ENCODE results near the gene CDKAL1.
"Not testable (repeated sequence)": the region's sequence is repeated elsewhere in the genome, so short reads cannot be mapped to it uniquely, and the experiment has no call there.

The CDKAL1 gene

DNA sequence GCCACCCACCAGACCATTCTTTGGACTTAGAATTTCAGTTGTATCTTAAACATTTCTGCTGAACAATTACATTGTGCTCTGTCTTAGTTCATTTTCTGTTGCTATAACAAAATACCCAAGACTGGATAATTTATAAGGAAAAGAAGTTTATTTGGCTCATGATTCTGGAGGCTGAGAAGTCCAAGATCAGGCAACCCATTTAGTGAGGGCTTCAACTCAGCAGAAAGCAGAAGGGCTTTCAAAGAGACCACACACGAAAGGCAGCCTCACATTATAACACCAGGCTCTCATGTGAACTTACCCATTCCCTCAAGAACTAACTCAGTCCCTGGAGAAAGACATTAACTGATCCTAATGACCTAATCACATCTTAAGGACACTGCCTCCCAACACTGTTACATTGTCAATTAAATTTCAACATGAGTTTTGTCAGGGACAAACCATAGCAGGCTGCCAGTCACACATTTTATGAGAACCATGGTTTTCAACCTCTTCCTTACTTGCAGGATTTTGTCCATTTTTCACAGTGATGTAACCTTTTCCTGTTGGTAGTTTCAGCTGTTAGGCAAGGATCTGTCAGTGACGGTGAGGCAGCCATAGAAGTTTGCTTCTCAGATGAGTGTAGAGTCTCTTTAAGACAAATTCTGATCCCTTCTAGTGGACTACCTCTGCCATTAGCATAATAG lies 659.7 kb downstream of the CDKAL1 start:
- no peak for DNase-seq (ENCODE audit: low spot score)
- in situ Hi-C loops (cut with MboI; ENCODE audit: low pct_unique_long_range_greater_than_20kb, low sequenced_read_pairs, unreplicated experiment), result no loop called here
- TF ChIP-seq, protein P1, sequence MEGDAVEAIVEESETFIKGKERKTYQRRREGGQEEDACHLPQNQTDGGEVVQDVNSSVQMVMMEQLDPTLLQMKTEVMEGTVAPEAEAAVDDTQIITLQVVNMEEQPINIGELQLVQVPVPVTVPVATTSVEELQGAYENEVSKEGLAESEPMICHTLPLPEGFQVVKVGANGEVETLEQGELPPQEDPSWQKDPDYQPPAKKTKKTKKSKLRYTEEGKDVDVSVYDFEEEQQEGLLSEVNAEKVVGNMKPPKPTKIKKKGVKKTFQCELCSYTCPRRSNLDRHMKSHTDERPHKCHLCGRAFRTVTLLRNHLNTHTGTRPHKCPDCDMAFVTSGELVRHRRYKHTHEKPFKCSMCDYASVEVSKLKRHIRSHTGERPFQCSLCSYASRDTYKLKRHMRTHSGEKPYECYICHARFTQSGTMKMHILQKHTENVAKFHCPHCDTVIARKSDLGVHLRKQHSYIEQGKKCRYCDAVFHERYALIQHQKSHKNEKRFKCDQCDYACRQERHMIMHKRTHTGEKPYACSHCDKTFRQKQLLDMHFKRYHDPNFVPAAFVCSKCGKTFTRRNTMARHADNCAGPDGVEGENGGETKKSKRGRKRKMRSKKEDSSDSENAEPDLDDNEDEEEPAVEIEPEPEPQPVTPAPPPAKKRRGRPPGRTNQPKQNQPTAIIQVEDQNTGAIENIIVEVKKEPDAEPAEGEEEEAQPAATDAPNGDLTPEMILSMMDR (IDR thresholded peaks at IDR 0.05; ENCODE audit: extremely low read depth, insufficient read depth, missing control alignments), result no peak

DNA sequence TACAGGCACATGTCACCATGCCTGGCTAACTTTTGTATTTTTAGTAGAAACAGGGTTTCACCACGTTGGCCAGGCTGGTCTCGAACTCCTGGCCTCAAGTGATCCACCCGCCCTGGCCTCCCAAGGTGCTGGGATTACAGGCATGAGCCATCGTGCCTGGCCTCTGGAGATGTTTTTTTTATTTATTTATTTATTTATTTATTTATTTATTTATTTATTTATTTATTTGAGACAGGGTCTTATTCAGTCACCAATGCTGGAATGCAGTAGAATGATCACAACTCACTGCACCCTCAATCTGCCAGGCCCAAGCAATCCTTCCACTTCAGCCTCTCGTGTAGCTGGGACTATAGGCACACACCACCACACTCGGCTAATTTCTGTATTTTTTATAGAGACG lies 661.0 kb downstream of the CDKAL1 start:
- DNase-seq (ENCODE audit: low spot score); in situ Hi-C loops (cut with MboI; ENCODE audit: low pct_unique_long_range_greater_than_20kb, low sequenced_read_pairs, unreplicated experiment): not testable (repeated sequence)

DNA sequence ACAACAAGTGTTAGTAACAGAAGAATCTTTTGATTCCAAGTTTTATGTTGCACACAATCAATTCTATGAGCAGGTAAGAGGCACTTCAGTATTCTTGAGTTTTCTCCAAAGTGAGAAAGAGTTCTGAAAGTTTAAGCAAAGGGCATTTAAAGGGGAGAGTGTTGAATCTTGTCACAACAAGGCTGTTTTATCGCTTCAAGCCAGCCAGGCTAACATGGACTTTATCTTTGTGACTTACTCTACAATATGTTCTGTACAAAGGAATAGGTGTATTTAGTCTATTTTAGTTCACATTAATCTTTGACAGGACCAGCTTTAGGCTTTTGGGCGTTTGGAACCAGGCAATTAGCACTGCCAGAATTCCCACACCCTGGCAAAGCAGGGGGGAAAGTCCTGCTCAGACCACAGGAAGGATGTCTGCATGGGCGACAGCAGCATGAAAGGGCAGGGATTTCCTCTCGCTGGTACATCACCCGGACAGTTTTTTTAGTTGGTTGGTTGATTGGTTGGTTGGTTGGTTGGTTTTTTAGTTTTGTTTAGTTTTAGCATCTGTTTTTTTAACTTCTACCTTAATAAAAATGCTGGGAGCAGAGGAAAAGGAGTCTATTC lies 663.9 kb downstream of the CDKAL1 start:
- in situ Hi-C loops (cut with MboI; ENCODE audit: low pct_unique_long_range_greater_than_20kb, low sequenced_read_pairs, unreplicated experiment), result no loop called here
- DNase-seq (ENCODE audit: low spot score), result no peak
- TF ChIP-seq, protein P1 (IDR thresholded peaks at IDR 0.05; ENCODE audit: extremely low read depth, insufficient read depth, missing control alignments), result no peak

DNA sequence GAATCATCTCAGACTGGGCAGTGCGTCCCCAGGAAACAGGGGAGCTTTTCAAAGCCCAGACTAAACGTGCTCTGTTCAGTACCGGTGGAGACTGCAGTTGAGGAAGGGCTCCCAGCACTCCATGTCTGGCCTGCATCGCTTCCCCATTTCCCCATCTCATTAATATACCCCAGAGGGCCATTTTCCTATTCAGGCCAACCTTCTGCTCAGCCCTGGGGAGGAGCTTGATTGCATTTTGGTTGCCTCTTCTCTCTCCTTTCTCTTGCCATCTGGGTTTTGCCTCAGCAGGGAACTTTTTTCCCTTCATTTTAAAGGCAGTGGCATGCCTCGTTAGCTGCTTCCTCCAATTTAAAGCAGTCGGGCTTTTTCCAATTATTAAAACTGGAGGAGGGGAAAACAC lies 665.0 kb downstream of the CDKAL1 start:
- DNase-seq (ENCODE audit: low spot score), result no peak
- TF ChIP-seq, protein P1 (IDR thresholded peaks at IDR 0.05; ENCODE audit: extremely low read depth, insufficient read depth, missing control alignments), result no peak
- in situ Hi-C loops (cut with MboI; ENCODE audit: low pct_unique_long_range_greater_than_20kb, low sequenced_read_pairs, unreplicated experiment), result no loop called here

DNA sequence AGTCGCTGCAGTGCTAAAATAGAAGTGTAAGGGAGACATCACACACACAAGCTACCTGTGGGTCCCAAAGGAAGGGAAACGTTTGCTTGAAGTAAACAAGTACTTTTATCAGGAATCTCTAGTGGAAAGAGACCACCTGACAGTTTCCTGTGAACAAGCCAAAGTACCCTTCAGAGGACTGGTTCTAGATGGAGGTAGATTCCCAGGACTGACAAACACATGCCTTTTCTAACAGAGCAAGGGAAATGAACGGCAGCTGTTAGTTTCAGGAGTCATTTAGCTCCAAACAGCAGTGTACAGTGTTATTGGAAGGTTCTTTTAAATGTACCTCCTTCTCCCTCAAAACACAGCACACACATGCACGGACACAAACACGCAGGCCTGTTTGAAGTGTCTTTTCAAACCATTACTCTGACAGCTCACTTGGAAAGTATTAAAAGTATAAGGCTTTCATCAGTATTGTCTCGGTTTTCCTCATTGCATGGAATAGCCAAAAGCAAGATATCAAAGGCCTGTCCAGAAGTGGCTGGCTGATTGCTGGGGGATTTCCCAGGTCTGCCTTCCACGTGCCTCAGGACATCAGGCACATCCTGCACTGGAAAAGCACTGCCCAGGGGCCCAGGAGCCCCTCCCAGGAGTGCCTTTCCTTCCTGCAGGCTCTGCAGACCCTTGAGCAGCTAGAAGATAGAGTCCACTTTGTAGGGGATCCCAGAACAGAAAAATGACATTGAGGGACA lies 666.0 kb downstream of the CDKAL1 start:
- in situ Hi-C loops (cut with MboI; ENCODE audit: low pct_unique_long_range_greater_than_20kb, low sequenced_read_pairs, unreplicated experiment), result no loop called here
- no peak for DNase-seq (ENCODE audit: low spot score)
- TF ChIP-seq, protein P1 (IDR thresholded peaks at IDR 0.05; ENCODE audit: extremely low read depth, insufficient read depth, missing control alignments), result no peak

DNA sequence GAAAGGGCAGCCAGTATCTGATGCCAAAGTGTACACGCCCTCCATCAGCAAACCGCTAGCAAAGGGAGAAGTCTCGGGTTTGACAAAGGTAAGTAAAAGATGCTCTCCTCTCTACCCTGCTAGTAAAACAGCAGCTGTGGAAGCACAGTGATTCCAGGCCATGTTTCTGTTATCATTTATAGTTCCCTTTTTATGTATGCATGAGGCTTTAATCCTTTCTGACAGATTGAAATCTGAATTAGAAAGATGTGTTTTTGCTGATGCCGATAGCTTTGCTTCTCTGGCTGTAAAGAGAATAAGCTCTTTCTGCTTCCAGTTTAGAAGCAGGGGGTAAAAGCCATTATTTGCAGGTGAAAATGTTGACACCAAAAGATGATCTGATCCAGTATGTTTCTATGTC lies 666.9 kb downstream of the CDKAL1 start:
- in situ Hi-C loops (cut with MboI; ENCODE audit: low pct_unique_long_range_greater_than_20kb, low sequenced_read_pairs, unreplicated experiment), result no loop called here
- no peak for DNase-seq (ENCODE audit: low spot score)
- TF ChIP-seq, protein P1 (IDR thresholded peaks at IDR 0.05; ENCODE audit: extremely low read depth, insufficient read depth, missing control alignments), result no peak
